Right cardiac atrium (tissue), 5 donors: ENCODE data around the gene KCNQ1OT1. TPM values are rescaled to one million over a fixed set of nuclear protein-coding genes. Genes with fewer than 3 reads are reported as not detected.

ENCODE experiments used
- ATAC-seq, 2 donors: fragments of 200-7000 bp; cut with Tn5 transposase; one replicate each; pipeline versions ENCODE4 v1.8.0 to v1.9.1; 2020; ENCODE audit warnings: moderate library complexity in 2 of 2, mild to moderate bottlenecking in 1 of 2
- DNase-seq, 3 donors: peaks; one replicate each; pipeline ENCODE4 v3.0.0-alpha.2; 2020
- H3K27ac ChIP-seq: one replicate; pipeline ENCODE4 v1.5.1; 2013; ENCODE audit warnings: mild to moderate bottlenecking, low read length, control low read depth, moderate library complexity
- H3K27me3 ChIP-seq: one replicate; pipeline ENCODE4 v1.6.1; 2013; ENCODE audit not compliant: control insufficient read depth, insufficient read depth
- H3K4me1 ChIP-seq: one replicate; pipeline ENCODE4 v1.6.1; 2013; ENCODE audit warnings: low read length; ENCODE audit not compliant: control insufficient read depth, insufficient read depth
- H3K4me3 ChIP-seq: one replicate; pipeline ENCODE4 v1.5.1; 2013; ENCODE audit warnings: low read length, control low read depth
- H3K9me3 ChIP-seq: one replicate; pipeline ENCODE4 v1.6.1; 2013; ENCODE audit warnings: low read length; ENCODE audit not compliant: control insufficient read depth
- WGBS: extraction: QIAGEN DNeasy Blood & Tissue Kit; methylation state at CpG from one replicate; pipeline ENCODE4 v1.1.7; 2013; 5-methylcytosine and 5-hydroxymethylcytosine counted together
- intact Hi-C, 4 donors: fragments of 100-400 bp; cut with DNase I; formaldehyde crosslinking; loops; one replicate each; pipeline versions ENCODE4 v1.11.0 to v1.14.0; 2022 to 2023
- polyA plus RNA-seq: library from polyadenylated mRNA; stranded (reverse); fragments of 200-250 nt; gene quantifications from one replicate; pipeline ENCODE4 v1.2.3, GENCODE V29; 2013
- total RNA-seq, 4 donors: library from RNA; stranded (reverse); fragmentation: NEBNext Ultra II Directional; extraction: Animal tissue kit (Norgen Biotek cat#: 25700); gene quantifications; one replicate each; pipeline ENCODE4 v1.2.1, GENCODE V29; 2021
- donor health status: healthy with polysubstance abuse.
- donor health status: DM: no; HTN: yes; CAD: no.
- donor health status: DM: no; HTN: no; CAD: no.
- donor health status: DM: no; HTN: yes; CAD: no; lungs with severe emphysema.
- donor health status: DM: yes; HTN: yes; CAD: no.

KCNQ1OT1 gene
- total and polyA plus RNA-seq, 5 donors, result 0.41 to 0.78 (median 0.53) TPM

DNA sequence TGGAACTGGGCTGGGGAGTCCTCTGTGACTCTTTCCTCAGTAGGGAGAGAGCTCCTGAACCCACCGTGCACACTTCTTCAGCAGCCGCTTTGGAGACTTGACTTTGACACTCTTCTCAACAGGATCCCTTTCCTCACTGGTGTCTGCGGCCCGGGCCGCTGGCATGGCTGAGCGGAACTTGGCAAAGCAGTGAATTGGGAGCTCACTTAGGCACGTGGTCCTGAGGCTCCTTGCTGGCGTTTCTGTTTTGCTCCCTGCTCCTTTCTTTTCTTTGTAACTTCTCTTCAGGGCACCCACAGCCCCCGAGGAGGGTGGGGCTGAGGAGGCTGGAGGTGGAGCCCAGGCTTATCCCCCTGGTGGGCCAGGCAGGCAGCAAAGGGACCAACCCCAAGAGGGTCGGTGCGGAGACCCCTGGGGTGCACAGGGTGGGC is 8.4 kb upstream of the KCNQ1OT1 start:
- H3K9me3 ChIP-seq, result no peaks in the 10 kb centered on the region
- no peaks in the 10 kb centered on the region for H3K27me3 ChIP-seq
- no peak overlapping the region for H3K27ac ChIP-seq
- H3K4me1 ChIP-seq, result no peaks in the 10 kb centered on the region
- no peak overlapping the region for H3K4me3 ChIP-seq
- WGBS, result 53% methylated on average over 11 of the region's 11 CpGs
- ATAC-seq, result peak; percentile 57 to 64
- intact Hi-C loops, result no loop called here
- peak; percentile 54 to 87 (median 83) for DNase-seq

DNA sequence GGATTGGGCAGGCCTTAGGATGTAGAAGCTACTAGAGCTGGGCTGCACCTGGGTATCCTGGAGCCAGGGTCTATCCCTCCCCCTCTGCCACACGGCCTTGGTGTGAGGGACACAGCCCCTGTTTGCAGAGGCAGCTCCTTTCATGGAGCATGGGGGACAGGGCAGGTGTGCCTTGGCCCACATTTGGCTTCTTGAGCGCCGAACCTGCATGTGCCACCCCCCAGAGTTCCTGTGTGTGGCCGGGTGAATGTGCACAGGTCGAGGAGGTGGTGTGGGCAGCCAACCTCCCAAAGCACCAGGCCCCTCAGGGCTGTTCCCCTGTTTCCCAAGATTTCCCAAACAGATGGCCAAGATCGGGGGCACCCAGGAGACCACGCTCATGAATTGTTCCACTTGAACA is 7.9 kb upstream of the KCNQ1OT1 start:
- WGBS, result 87% methylated on average over 7 of the region's 7 CpGs
- Histone ChIP-seq H3K4me1 (no peaks in the 10 kb centered on the region), H3K9me3 (no peaks in the 10 kb centered on the region), H3K4me3 (no peak overlapping the region), H3K27ac (no peak overlapping the region), H3K27me3 (no peaks in the 10 kb centered on the region)
- DNase-seq (peak in 1 of 3 donors; percentile 58), ATAC-seq (no peak)
- intact Hi-C loops, result no loop called here

DNA sequence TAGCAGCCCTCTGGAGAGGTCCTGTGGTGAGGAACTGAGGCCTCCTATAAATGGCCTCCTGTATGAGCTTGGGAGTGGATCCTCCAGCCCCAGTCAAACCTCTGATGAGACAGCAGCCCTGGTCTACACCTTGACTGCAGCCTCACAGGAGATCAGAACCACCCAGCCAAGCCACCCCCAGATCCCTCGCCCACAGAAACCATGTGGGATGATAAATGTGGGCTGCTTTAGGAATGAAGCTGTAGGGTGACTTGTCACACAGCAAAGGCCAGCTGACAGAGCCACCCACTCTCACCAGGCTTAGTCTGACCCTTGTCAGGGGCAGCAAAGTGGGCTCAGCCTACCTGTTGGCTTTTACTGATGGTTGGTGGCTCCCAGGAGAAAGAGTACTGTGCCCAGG is 6.5 kb upstream of the KCNQ1OT1 start:
- WGBS, result 100% methylated on average over 1 of the region's 1 CpG
- DNase-seq (peak in 1 of 3 donors; percentile 0), ATAC-seq (no peak)
- intact Hi-C loops, result no loop called here
- Histone ChIP-seq H3K4me1 (no peaks in the 10 kb centered on the region), H3K27ac (no peak overlapping the region), H3K9me3 (no peaks in the 10 kb centered on the region), H3K4me3 (no peak overlapping the region), H3K27me3 (no peaks in the 10 kb centered on the region)

DNA sequence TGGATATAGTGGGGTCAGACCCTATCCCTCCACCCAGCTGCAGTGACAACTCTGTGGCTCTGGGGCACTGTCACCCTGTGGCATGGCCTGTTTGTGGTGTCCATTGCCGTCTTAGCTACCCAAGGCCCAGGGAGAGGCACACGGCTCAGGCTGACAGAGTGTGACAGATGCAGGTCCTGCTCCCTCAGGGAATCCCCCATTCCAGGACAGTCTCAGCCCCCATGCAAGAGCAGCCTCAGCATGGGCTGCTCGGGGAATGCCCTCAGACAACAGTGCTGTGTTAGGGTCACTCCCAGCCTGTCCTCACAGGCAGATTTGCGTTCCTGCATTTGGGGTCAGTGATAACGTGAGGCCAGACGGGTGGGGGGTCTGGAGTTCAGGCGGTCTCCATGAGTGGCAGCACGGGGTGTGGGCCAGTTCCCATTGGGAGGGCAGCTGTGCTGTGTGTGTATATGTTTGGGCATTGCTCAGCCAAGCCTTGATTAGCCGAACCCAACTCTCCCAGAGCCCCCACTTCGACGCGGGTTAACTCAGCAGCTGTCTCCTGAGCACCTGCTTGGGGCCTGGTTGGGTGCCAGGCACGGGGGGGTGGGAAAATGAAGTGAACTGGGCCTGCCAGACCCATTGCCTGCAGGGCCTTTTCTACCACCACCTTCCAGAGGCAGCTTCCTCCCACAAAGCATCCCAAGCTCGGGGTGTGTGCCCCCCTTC is 5.3 kb upstream of the KCNQ1OT1 start:
- no peaks in the 10 kb centered on the region for H3K9me3 ChIP-seq
- intact Hi-C loops, result no loop called here
- 85% methylated on average over 14 of the region's 14 CpGs for WGBS
- no peak for ATAC-seq
- H3K27ac ChIP-seq, result no peak overlapping the region
- peak in 1 of 3 donors; percentile 6 for DNase-seq
- no peak overlapping the region for H3K4me3 ChIP-seq
- H3K27me3 ChIP-seq, result no peaks in the 10 kb centered on the region
- no peaks in the 10 kb centered on the region for H3K4me1 ChIP-seq

DNA sequence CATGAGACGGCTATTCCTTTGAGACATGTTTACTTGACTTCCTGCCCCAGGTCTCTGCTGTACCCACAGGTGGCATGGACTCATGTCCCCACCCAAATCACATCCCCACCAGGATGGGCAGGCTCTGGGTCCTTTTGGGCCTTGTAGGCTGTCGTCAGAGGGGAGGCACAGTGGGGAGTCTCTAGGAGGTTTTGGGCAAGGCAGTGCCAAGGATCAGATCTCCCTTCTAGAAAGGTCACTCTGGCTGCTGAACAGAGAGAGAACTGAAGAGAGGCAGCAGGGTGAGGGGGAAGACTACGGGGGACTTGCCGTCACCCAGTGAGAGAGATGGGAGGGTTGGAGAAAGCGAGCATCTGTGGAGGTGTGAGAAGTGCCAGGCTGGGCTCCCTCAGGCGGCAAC is 4.6 kb upstream of the KCNQ1OT1 start:
- no peaks in the 10 kb centered on the region for H3K27me3 ChIP-seq
- no peak overlapping the region for H3K4me3 ChIP-seq
- WGBS, result 94% methylated on average over 6 of the region's 6 CpGs
- intact Hi-C loops, result no loop called here
- H3K9me3 ChIP-seq, result no peaks in the 10 kb centered on the region
- no peak overlapping the region for H3K27ac ChIP-seq
- no peak for DNase-seq
- no peaks in the 10 kb centered on the region for H3K4me1 ChIP-seq
- ATAC-seq, result no peak

DNA sequence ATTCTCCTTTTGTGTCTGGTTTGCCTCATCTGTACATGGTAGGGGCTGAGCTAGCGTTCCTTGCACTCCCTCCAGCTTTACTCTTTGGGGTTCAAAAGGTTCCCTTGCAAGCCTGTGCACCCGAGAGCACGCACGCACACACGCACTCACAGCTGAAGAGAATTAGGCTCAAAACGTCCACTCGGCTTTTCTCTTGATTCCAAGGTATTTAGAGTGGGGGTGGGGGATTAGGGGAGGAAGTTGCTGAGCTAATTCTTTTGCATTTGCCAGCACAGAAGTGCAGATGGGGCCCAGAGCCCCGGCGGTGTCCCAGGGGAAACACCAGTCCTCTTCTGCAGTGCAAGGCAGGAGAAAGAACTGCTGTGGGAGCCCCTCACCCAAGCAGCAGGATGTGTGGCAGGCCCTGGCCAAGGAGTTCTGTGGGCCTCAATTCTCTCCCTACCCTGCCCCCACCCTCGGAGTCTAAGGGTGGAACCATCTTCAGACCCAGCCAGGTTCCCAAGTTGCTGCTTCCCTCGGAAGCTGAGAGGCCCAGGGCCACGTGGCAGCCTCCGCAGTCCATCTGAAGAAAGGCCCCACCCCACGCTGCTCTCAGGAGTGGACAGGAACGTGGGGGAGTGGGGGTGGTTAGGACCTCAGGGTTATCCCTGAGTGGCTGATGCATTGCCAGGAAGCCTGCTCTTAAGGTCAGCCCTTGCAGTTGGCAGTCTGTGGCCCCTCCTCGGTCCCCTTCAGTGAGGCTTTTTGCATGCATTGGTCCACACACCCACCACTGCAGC is 3.8 kb upstream of the KCNQ1OT1 start:
- H3K9me3 ChIP-seq, result no peaks in the 10 kb centered on the region
- no peak for DNase-seq
- no peak overlapping the region for H3K4me3 ChIP-seq
- no peaks in the 10 kb centered on the region for H3K27me3 ChIP-seq
- H3K4me1 ChIP-seq, result no peaks in the 10 kb centered on the region
- 60% methylated on average over 16 of the region's 16 CpGs for WGBS
- ATAC-seq, result no peak
- H3K27ac ChIP-seq, result no peak overlapping the region
- intact Hi-C loops, result no loop called here

DNA sequence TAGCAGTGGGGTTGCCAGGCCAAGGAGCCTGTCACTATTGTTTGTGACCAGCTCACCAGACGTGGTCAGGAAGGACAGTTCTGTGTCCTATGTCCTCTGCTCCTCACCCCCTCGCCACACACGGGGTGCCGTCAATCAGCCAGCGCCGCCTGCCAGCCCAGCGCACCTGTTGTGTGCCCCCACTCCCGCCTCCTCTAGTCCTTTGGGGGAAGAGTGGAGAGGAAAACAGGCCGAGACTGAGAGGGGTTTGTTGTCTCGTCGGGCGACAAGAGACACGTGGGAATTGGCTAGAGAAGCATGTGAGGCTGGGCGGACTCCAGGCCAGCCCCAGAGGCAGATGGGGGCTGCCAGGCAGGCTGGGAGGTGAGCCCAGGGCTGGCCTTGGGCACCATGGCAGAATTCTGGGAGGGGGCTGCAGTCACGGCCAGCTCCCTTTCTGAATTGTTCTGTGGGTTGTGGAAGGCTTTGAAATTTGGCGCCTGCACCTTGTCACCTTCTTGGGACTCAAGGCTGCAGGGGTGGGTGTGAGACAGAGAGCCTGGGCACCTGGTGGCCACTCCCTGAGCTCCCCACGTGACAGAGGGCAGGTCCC is 3.1 kb upstream of the KCNQ1OT1 start:
- intact Hi-C loops, result no loop called here
- no peak for ATAC-seq
- no peaks in the 10 kb centered on the region for H3K4me1 ChIP-seq
- WGBS, result 85% methylated on average over 17 of the region's 17 CpGs
- H3K9me3 ChIP-seq, result no peaks in the 10 kb centered on the region
- no peaks in the 10 kb centered on the region for H3K27me3 ChIP-seq
- no peak for DNase-seq
- H3K4me3 ChIP-seq, result no peak overlapping the region
- H3K27ac ChIP-seq, result no peak overlapping the region

DNA sequence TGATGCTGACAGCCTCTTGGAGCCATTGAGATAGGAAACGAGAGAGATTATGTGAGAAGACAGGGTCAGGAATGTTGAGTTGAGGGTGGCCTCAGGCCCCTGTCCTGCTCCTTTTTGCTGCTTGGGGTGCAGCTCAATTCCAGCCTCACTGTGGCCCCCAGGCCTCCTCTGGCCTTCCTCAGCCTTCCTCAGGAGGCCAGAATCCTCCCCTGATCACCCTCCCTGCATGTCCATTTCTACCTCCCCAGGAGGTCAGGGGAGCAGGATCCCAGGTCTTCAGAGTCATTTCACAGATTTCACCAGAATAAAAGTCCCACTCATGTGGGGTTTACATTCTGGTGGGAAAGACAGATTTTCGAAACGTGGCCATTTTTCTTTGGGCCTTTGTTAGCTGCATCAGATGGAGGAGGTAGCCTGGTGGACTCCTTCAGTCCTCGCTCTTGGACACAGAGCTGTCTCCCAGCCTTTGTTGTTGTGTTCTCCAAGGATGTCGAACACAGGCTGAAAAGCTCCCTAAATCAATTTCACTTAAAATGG is 2.2 kb upstream of the KCNQ1OT1 start:
- Histone ChIP-seq H3K27ac (no peak overlapping the region), H3K4me3 (no peak overlapping the region), H3K9me3 (no peaks in the 10 kb centered on the region), H3K4me1 (no peaks in the 10 kb centered on the region), H3K27me3 (no peaks in the 10 kb centered on the region)
- 89% methylated on average over 5 of the region's 5 CpGs for WGBS
- ATAC-seq (no peak), DNase-seq (no peak)
- intact Hi-C loops, result no loop called here

DNA sequence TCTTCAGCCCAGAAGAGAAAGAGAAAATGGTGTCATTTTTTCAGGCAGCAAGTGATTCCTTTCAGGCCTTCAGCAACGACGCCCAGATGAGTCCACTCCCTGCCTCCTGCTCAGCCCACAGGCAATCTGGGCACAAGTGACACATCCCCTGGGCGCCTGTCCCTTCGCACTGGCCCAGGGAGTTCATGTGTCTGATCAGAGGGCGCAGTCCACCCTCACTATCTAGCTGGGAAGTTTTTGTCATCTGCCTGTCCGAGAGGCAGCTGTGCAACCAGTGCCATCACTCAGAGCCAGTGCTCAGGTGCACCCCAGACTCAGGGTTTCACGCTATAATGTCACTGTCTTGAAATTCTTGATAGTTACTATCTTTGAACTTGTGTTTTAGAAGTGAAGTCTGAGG is 1.4 kb upstream of the KCNQ1OT1 start:
- H3K4me3 ChIP-seq, result no peak overlapping the region
- H3K27me3 ChIP-seq, result no peaks in the 10 kb centered on the region
- no peaks in the 10 kb centered on the region for H3K9me3 ChIP-seq
- intact Hi-C loops, result no loop called here
- H3K27ac ChIP-seq, result peak overlapping the region; percentile 10
- ATAC-seq, result no peak
- no peaks in the 10 kb centered on the region for H3K4me1 ChIP-seq
- no peak for DNase-seq
- 84% methylated on average over 7 of the region's 7 CpGs for WGBS

DNA sequence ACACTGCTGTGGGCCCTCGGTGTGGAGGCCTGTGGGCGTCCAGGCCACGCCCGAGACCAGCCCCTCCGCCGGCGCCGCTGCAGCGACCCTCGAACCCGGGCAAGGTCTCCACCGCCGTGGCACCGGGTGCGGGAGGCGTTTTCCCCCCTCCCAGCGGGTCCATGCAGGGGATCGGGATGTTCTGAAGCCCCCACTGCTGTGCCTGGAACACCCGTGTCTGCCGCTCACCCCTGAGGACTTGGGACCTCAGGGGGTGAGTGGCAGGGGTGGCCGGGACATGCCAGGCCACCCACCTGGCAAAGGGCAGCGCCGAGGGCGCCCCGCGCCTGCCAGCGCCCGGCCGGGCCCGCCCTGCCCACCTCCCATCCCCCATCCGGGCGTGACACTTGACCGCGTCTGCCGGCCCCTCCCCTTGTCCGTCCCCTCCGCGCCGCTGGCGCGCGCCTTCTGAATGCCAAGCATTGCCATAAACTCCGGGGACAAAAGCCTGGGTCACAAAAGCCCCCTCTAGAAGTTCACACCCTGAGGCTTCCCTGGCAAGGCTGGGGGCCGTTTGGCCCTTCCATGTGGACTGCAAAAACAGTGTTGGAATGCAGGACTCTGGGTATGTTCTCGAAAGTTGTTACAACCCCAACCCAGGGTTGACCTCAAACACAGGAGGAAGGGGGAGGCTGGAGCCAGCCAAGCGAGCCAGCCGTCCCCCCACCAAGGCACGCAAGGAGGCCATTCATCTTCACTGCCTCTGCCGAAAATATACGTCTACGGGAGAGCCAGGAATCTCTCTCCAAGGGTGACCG is 819 bp upstream of the KCNQ1OT1 start:
- peak overlapping the region; percentile 32 for H3K4me3 ChIP-seq
- intact Hi-C loops, result no loop called here
- no peaks in the 10 kb centered on the region for H3K9me3 ChIP-seq
- H3K27ac ChIP-seq, result peak overlapping the region; percentile 64
- H3K4me1 ChIP-seq, result no peaks in the 10 kb centered on the region
- DNase-seq, result peak; percentile 78 to 92 (median 92)
- H3K27me3 ChIP-seq, result no peaks in the 10 kb centered on the region
- peak; percentile 72 to 78 for ATAC-seq
- 49% methylated on average over 52 of the region's 52 CpGs for WGBS
